Mesenchymal stem cell (in vitro differentiated cells and primary cell): ENCODE measurements around the gene APBB1IP.

Experiments used
- DNase-seq: peaks from one replicate; pipeline ENCODE4 v3.0.0-alpha.2; 2013
- H2AFZ ChIP-seq: one replicate; pipeline ENCODE4 v1.6.1; 2013; ENCODE audit warnings: low read depth, mild to moderate bottlenecking, control low read depth, inconsistent platforms, low read length, moderate library complexity
- H2AK5ac ChIP-seq: 2 replicates; pipeline ENCODE4 v1.6.1; 2013; ENCODE audit warnings: low read length, moderate library complexity, mild to moderate bottlenecking, inconsistent platforms; ENCODE audit not compliant: severe bottlenecking
- H2BK120ac ChIP-seq: one replicate; pipeline ENCODE4 v1.6.1; 2013; ENCODE audit warnings: low read depth, mild to moderate bottlenecking, inconsistent platforms, low read length, moderate library complexity
- H2BK12ac ChIP-seq, 2 experiments: one replicate each; pipeline ENCODE4 v1.6.1; 2013; ENCODE audit warnings: inconsistent platforms in 2 of 2, low read length in 2 of 2, mild to moderate bottlenecking in 2 of 2, moderate library complexity in 2 of 2, control low read depth in 1 of 2
- H2BK15ac ChIP-seq: one replicate; pipeline ENCODE4 v1.6.1; 2013; ENCODE audit warnings: mild to moderate bottlenecking, low read depth, inconsistent platforms; ENCODE audit not compliant: poor library complexity, severe bottlenecking
- H2BK5ac ChIP-seq: 2 replicates; pipeline ENCODE4 v1.6.1; 2013; ENCODE audit warnings: low read depth, mild to moderate bottlenecking, low read length, control low read depth, inconsistent platforms; ENCODE audit not compliant: poor library complexity, severe bottlenecking
- H3K14ac ChIP-seq, 2 experiments: one replicate each; pipeline ENCODE4 v1.6.1; 2013; ENCODE audit warnings: inconsistent platforms in 2 of 2, low read length in 2 of 2, control low read depth in 1 of 2, mild to moderate bottlenecking in 1 of 2, moderate library complexity in 1 of 2
- H3K18ac ChIP-seq, 2 experiments: one replicate each; pipeline ENCODE4 v1.6.1; 2013; ENCODE audit warnings: inconsistent platforms in 2 of 2, low read length in 2 of 2, control low read depth in 1 of 2, low read depth in 1 of 2, mild to moderate bottlenecking in 1 of 2
- H3K23ac ChIP-seq, 2 experiments: one replicate each; pipeline ENCODE4 v1.6.1; 2013; ENCODE audit warnings: inconsistent platforms in 2 of 2, low read length in 2 of 2, mild to moderate bottlenecking in 2 of 2, moderate library complexity in 2 of 2, control low read depth in 1 of 2
- H3K27ac ChIP-seq: 2 replicates; pipeline ENCODE4 v1.5.1; 2013; ENCODE audit warnings: mild to moderate bottlenecking, moderate library complexity, low read length, control low read depth, inconsistent platforms; ENCODE audit not compliant: poor library complexity, severe bottlenecking
- H3K27me3 ChIP-seq, 2 experiments: 2 replicates each; pipeline versions ENCODE4 v1.6.1 to v1.7.0; 2013; ENCODE audit warnings: low read length in 2 of 2, mild to moderate bottlenecking in 2 of 2, moderate library complexity in 2 of 2, control low read depth in 1 of 2, inconsistent platforms in 1 of 2; ENCODE audit not compliant: control insufficient read depth in 1 of 2, insufficient read depth in 1 of 2
- H3K36me3 ChIP-seq, 2 experiments: 2 replicates each; pipeline versions ENCODE4 v1.6.1 to v1.7.0; 2013; ENCODE audit warnings: low read length in 2 of 2, control low read depth in 1 of 2, inconsistent platforms in 1 of 2, low read depth in 1 of 2, mild to moderate bottlenecking in 1 of 2; ENCODE audit not compliant: insufficient read depth in 2 of 2, control insufficient read depth in 1 of 2
- H3K4ac ChIP-seq, 2 experiments: one replicate each; pipeline ENCODE4 v1.6.1; 2013; ENCODE audit warnings: inconsistent platforms in 2 of 2, low read length in 2 of 2, mild to moderate bottlenecking in 2 of 2, moderate library complexity in 2 of 2, control low read depth in 1 of 2, low read depth in 1 of 2
- H3K4me1 ChIP-seq: 2 replicates; pipeline ENCODE4 v1.6.1; 2013; ENCODE audit warnings: low read depth, low read length, control low read depth; ENCODE audit not compliant: control insufficient read depth, insufficient read depth
- H3K4me2 ChIP-seq: 2 replicates; pipeline ENCODE4 v1.6.1; 2013; ENCODE audit warnings: low read length, mild to moderate bottlenecking, inconsistent platforms; ENCODE audit not compliant: poor library complexity, severe bottlenecking
- H3K4me3 ChIP-seq, 2 experiments: 2 replicates each; pipeline versions ENCODE4 v1.5.1 to v1.7.0; 2013; ENCODE audit warnings: low read length in 2 of 2, mild to moderate bottlenecking in 2 of 2, control low read depth in 1 of 2, low read depth in 1 of 2; ENCODE audit not compliant: insufficient read depth in 1 of 2
- H3K79me1 ChIP-seq: replicated peaks from 2 replicates; pipeline ENCODE4 v1.6.1; 2013; ENCODE audit warnings: mild to moderate bottlenecking, control low read depth, low read length, inconsistent platforms; ENCODE audit not compliant: poor library complexity, severe bottlenecking
- H3K9ac ChIP-seq: 2 replicates; pipeline ENCODE4 v1.7.0; 2013; ENCODE audit warnings: mild to moderate bottlenecking, low read length, moderate library complexity
- H3K9me3 ChIP-seq: 2 replicates; pipeline ENCODE4 v1.7.0; 2013; ENCODE audit warnings: mild to moderate bottlenecking, low read length; ENCODE audit not compliant: control insufficient read depth
- H4K8ac ChIP-seq: one replicate; pipeline ENCODE4 v1.6.1; 2013; ENCODE audit warnings: inconsistent platforms, mild to moderate bottlenecking, low read length, moderate library complexity
- H4K91ac ChIP-seq: one replicate; pipeline ENCODE4 v1.6.1; 2013; ENCODE audit warnings: mild to moderate bottlenecking, low read length, inconsistent platforms
- WGBS: methylation state at CpG from one replicate; pipeline ENCODE4 v1.1.7; 2013; ENCODE audit warnings: mixed read lengths; 5-methylcytosine and 5-hydroxymethylcytosine counted together

Gene APBB1IP

DNA sequence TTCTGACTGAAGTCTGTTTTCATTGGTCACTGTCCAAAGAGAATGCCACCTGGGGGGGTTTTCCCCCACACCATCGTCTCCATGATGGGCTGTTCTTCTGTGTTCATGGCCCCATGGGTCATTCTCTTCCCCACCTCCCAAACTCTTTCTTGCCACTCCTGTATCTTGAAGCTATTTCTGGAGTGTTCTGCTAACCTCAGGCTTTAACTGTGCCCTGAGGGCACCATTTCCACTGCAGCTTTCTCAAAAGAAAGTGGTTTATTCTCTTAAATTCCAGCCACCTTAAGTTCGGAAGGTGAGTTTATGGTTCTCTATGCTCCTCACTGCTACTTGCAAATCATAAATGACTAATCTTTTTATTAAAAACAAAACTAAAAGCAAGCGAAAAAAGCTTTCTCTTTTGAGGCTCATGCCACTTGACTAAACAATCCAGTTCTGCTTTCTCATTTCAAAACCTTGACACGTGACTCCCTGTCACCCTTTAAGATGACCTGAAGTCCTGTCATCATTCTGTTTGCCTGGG, 7.4 kb upstream of the APBB1IP start:
- no peak overlapping the region for H3K23ac ChIP-seq
- no peak overlapping the region for H3K4me2 ChIP-seq
- H4K8ac ChIP-seq, result no peak overlapping the region
- no peak overlapping the region for H2BK12ac ChIP-seq
- no peak for DNase-seq
- H3K27me3 ChIP-seq, result no peaks in the 10 kb centered on the region
- H4K91ac ChIP-seq, result no peak overlapping the region
- H2AFZ ChIP-seq, result no peak overlapping the region
- no peak overlapping the region for H3K4ac ChIP-seq
- H3K36me3 ChIP-seq, result no peaks in the 10 kb centered on the region
- no peak overlapping the region for H3K4me3 ChIP-seq
- no peak overlapping the region for H3K9ac ChIP-seq
- H3K79me1 ChIP-seq, result no peaks in the 10 kb centered on the region
- no peak overlapping the region for H2BK5ac ChIP-seq
- no peak overlapping the region for H3K18ac ChIP-seq
- H3K4me1 ChIP-seq, result no peaks in the 10 kb centered on the region
- H2AK5ac ChIP-seq, result no peak overlapping the region
- no peaks in the 10 kb centered on the region for H3K9me3 ChIP-seq
- H2BK120ac ChIP-seq, result no peak overlapping the region
- WGBS, result 81% methylated on average over 4 of the region's 4 CpGs
- no peak overlapping the region for H3K14ac ChIP-seq
- no peak overlapping the region for H2BK15ac ChIP-seq
- no peak overlapping the region for H3K27ac ChIP-seq

DNA sequence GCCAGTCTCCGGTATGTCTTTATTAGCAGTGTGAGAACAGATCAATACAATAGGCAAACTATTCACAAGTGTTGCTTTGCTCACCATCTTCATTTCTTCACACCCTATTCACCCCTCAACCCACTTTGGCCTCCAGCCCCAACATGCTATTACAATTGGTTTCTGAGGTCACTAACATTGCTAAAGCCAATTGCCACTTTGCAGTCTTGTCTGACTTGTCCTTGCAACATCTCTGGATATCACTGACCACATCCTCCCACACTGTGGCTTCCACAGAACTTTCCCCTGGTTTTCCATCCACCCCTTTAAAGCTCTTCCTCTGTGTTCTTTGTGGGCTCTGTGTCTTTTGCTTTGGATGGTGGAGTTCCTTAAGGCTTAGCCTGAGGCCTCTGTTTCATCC, 5.2 kb upstream of the APBB1IP start:
- Histone ChIP-seq H4K8ac (no peak overlapping the region), H2BK120ac (no peak overlapping the region), H3K4me2 (no peak overlapping the region), H3K4me1 (peaks cover under 1% of the 10 kb centered on the region), H2BK12ac (no peak overlapping the region), H3K23ac (no peak overlapping the region), H3K27ac (no peak overlapping the region), H3K9ac (no peak overlapping the region), H2BK5ac (no peak overlapping the region), H2AK5ac (no peak overlapping the region), H2BK15ac (no peak overlapping the region), H3K18ac (no peak overlapping the region), H3K36me3 (no peaks in the 10 kb centered on the region), H3K79me1 (no peaks in the 10 kb centered on the region), H4K91ac (no peak overlapping the region), H3K27me3 (peaks cover 0 to 3% of the 10 kb centered on the region in 2 experiments), H3K9me3 (no peaks in the 10 kb centered on the region), H3K4me3 (no peak overlapping the region), H3K4ac (no peak overlapping the region), H3K14ac (no peak overlapping the region), H2AFZ (no peak overlapping the region)
- WGBS, result 93% methylated on average over 1 of the region's 1 CpG
- DNase-seq, result no peak

DNA sequence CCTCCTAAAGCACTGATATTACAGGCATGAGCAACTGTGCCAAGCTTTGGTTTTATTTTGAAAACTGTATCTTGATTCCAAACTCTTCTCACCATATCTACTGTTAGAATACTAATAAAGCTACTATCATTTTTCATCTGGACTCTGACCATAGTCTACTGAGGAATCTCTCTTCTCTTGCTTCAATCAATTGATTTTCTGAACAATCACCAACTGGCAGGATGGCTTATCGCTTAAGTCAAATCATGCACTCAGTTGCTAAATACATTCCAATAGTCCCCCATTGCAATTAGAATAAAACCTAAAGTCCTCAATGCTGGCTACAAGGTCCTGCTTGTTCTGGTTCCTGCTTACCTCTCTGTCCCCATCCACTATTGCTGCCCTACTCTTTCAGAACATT, 2.3 kb upstream of the APBB1IP start:
- H3K36me3 ChIP-seq, result peaks cover 0 to under 1% of the 10 kb centered on the region in 2 experiments
- no peak overlapping the region for H4K8ac ChIP-seq
- no peak overlapping the region for H4K91ac ChIP-seq
- no peak overlapping the region for H3K4ac ChIP-seq
- no peak overlapping the region for H3K18ac ChIP-seq
- H2BK15ac ChIP-seq, result no peak overlapping the region
- no peak overlapping the region for H2AK5ac ChIP-seq
- no peak overlapping the region for H2BK12ac ChIP-seq
- H2BK120ac ChIP-seq, result no peak overlapping the region
- no peak overlapping the region for H3K23ac ChIP-seq
- H2BK5ac ChIP-seq, result no peak overlapping the region
- H3K27me3 ChIP-seq, result peaks cover 0 to 8% of the 10 kb centered on the region in 2 experiments
- peaks cover 8% of the 10 kb centered on the region for H3K4me1 ChIP-seq
- no peak for DNase-seq
- H3K14ac ChIP-seq, result no peak overlapping the region
- H3K9me3 ChIP-seq, result no peaks in the 10 kb centered on the region
- no peak overlapping the region for H3K4me2 ChIP-seq
- no peak overlapping the region for H3K9ac ChIP-seq
- H2AFZ ChIP-seq, result no peak overlapping the region
- no peaks in the 10 kb centered on the region for H3K79me1 ChIP-seq
- 90% methylated on average over 1 of the region's 1 CpG for WGBS
- no peak overlapping the region for H3K4me3 ChIP-seq
- no peak overlapping the region for H3K27ac ChIP-seq

DNA sequence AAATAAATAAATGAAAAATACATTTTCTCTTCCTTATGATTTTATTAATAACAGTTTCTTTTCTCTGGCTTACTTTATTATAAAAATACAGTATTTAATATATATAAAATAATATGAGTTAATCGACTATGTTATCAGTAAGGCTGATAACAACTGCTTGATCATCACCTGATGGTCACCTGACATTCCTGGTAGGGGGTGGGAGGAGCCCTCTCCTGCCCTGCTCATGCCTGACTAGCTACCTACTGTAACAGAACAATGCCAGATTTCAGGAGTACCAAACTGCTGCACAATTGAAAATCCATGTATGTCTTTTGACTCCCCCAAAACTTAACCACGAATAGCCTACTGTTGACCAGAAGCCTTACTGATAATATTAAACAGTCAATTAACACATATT, 1.3 kb upstream of the APBB1IP start:
- H3K4ac ChIP-seq, result no peak overlapping the region
- no peak overlapping the region for H3K27ac ChIP-seq
- H3K27me3 ChIP-seq, result peaks cover 0 to 8% of the 10 kb centered on the region in 2 experiments
- H3K23ac ChIP-seq, result no peak overlapping the region
- H2AK5ac ChIP-seq, result no peak overlapping the region
- peaks cover 8% of the 10 kb centered on the region for H3K4me1 ChIP-seq
- H3K9ac ChIP-seq, result no peak overlapping the region
- no peak overlapping the region for H2BK12ac ChIP-seq
- no peak overlapping the region for H2BK5ac ChIP-seq
- no peak overlapping the region for H4K91ac ChIP-seq
- H4K8ac ChIP-seq, result no peak overlapping the region
- H3K14ac ChIP-seq, result no peak overlapping the region
- no peak overlapping the region for H3K4me3 ChIP-seq
- no peak overlapping the region for H2BK120ac ChIP-seq
- no peak overlapping the region for H3K4me2 ChIP-seq
- H3K36me3 ChIP-seq, result peaks cover 0 to 10% of the 10 kb centered on the region in 2 experiments
- no peak overlapping the region for H3K18ac ChIP-seq
- H3K9me3 ChIP-seq, result no peaks in the 10 kb centered on the region
- DNase-seq, result no peak
- whole genome bisulfite sequencing, result no CpG with 5 or more reads among the region's 2 CpGs
- no peak overlapping the region for H2AFZ ChIP-seq
- no peak overlapping the region for H2BK15ac ChIP-seq
- H3K79me1 ChIP-seq, result no peaks in the 10 kb centered on the region
